Transverse colon (tissue), 4 donors: ENCODE measurements around the gene ADPRHL1. TPM values are rescaled to one million over a fixed set of nuclear protein-coding genes. Genes with fewer than 3 reads are reported as not detected.

Experiments used
- DNase-seq: peaks from one replicate; pipeline ENCODE4 v3.0.0-alpha.2; 2019
- H3K27ac ChIP-seq, 4 donors: fragments of 200-600 bp; sonication (generic); 2 replicates each; pipeline ENCODE4 v1.5.1; 2016 to 2018; ENCODE audit warnings: inconsistent platforms in 4 of 4
- H3K27me3 ChIP-seq: fragments of 200-600 bp; sonication (generic); 2 replicates; pipeline ENCODE4 v1.5.1; 2017; ENCODE audit warnings: inconsistent platforms
- H3K36me3 ChIP-seq, 4 donors: fragments of 200-600 bp; sonication (generic); 2 replicates each; pipeline ENCODE4 v1.5.1; 2017 to 2019; ENCODE audit warnings: inconsistent platforms in 4 of 4
- H3K4me1 ChIP-seq, 4 donors: fragments of 200-600 bp; sonication (generic); 2 replicates each; pipeline ENCODE4 v1.5.1; 2017 to 2020; ENCODE audit warnings: inconsistent platforms in 4 of 4
- H3K4me3 ChIP-seq, 4 donors: fragments of 200-600 bp; sonication (generic); 1 replicate in 1 of 4; 2 replicates in 3 of 4; pipeline versions ENCODE4 v1.5.1 to v1.6.1; 2017 to 2019; ENCODE audit warnings: inconsistent platforms in 4 of 4
- H3K9me3 ChIP-seq, 2 donors: fragments of 200-600 bp; sonication (generic); 2 replicates each; pipeline ENCODE4 v1.5.1; 2017 to 2019; ENCODE audit warnings: inconsistent platforms in 2 of 2
- CTCF ChIP-seq, 5 experiments: fragments of 200-600 bp in 3 of 5; fragments of 450-650 bp in 2 of 5; sonication (generic) in 3 of 5; IDR thresholded peaks; 1 replicate in 2 of 5; 2 replicates in 3 of 5; pipeline ENCODE4 v1.5.1; 2016 to 2017; ENCODE audit warnings: antibody characterized with exemption in 5 of 5, inconsistent platforms in 3 of 5, mild to moderate bottlenecking in 2 of 5, moderate library complexity in 1 of 5
- EP300 ChIP-seq: sonication (generic); formaldehyde crosslinking; IDR thresholded peaks from one replicate; pipeline ENCODE4 v1.6.1; 2017; ENCODE audit warnings: antibody characterized with exemption, low read depth
- POLR2A ChIP-seq: fragments of 450-650 bp; IDR thresholded peaks from one replicate; pipeline ENCODE4 v1.6.1; 2016; ENCODE audit warnings: antibody characterized with exemption, mild to moderate bottlenecking, moderate library complexity
- POLR2AphosphoS5 ChIP-seq, 3 donors: sonication (generic); formaldehyde crosslinking; IDR thresholded peaks; one replicate each; pipeline ENCODE4 v1.6.1; 2016; ENCODE audit warnings: antibody characterized with exemption in 3 of 3
- WGBS, 2 donors: methylation state at CpG; one replicate each; pipeline ENCODE4 v1.1.5; 2018; ENCODE audit warnings: low coverage in 1 of 2; 5-methylcytosine and 5-hydroxymethylcytosine counted together
- in situ Hi-C, 4 donors: fragments of 200-750 bp; cut with MboI; loops; one replicate each; pipeline versions ENCODE4 v1.15.0 to v1.15.1; 2017; ENCODE audit warnings: low sequenced_read_pairs in 3 of 4, low pct_ligation_motif_present in 1 of 4, low pct_unique_long_range_greater_than_20kb in 1 of 4
- intact Hi-C: fragments of 100-400 bp; cut with DNase I; formaldehyde crosslinking; loops from one replicate; pipeline ENCODE4 v1.15.1; 2023; ENCODE audit warnings: low total_unique reads
- total RNA-seq, 4 donors: library from RNA; depleted of rRNA; stranded (reverse); fragments of >200 nt; gene quantifications; one replicate each; pipeline ENCODE4 v1.1.0, GENCODE V29; 2016

Gene ADPRHL1
- total RNA-seq, 4 donors from 2014 or later = 4.1 to 10.2 (median 5.9) TPM

DNA sequence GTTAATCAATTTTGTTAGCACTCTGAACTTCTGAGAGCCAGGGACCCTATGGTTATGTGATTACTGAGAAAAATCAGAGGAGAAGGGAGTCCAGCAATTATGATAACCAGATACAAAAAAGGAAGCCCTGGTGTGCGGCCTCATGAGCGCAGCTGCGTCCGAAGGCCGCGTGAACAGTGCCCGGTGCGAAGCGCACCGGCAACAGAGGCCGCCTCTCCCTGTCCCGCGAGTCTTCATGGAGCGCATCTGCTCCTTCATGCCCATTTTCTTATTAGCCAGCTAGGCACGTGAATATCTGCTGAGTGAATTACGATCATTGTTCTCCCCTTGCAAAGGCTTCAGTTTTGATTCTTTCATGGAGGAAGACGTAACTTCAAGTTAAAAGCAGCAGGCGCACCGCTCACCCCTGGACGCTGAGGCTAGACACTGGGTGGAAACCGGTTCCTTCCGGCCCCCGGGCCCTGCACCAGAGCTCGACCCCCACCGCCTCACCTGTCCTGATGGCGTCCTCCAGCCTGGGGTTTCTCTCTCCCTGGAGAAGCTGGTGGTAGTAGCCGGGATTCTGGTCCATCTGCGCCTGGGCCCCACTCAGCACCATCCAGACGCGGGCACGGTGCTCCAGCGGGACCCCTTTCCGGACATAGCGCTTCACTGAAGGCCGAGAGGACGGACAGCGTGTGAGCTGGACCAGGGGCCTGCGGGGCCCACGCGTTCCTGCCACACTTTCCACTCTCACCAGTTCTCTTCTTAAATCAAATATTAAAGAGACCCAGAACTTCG is 98.3 kb downstream of the ADPRHL1 start:
- in situ Hi-C loops = no loop called here
- Histone ChIP-seq H3K4me3 (no peak overlapping the region), H3K27me3 (no peaks in the 10 kb centered on the region), H3K27ac (no peak overlapping the region), H3K36me3 (peaks cover 0 to 9% (median 0%) of the 10 kb centered on the region in 4 donors), H3K4me1 (no peaks in the 10 kb centered on the region), H3K9me3 (no peaks in the 10 kb centered on the region)
- TF ChIP-seq CTCF (IDR thresholded peaks at IDR 0.05) (no peak), POLR2AphosphoS5 (IDR thresholded peaks at IDR 0.05) (no peak), EP300 (no peak), POLR2A (no peak)
- intact Hi-C loops = no loop called here
- WGBS, 2 donors = 92 to 95% methylated on average over 11 to 41 of the region's 41 CpGs
- DNase-seq = no peak

DNA sequence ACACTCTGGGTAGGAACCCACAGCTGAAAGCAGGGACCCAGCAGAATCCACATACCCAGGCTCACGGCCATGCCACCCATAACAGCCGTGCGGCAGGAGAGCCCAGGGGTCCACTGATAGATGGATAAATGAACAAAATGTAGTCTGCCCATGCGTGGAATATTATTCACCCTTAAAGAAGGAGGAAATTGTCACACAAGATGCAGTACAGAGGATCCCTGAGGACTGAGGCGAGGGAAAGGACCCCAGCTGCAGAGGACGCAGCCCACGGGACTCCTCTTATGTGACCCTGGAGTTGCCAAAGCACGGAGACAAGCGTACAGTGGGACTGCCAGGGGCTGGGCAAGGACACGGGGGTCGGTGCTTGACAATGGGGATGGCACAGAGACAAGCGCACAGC is 100.0 kb downstream of the ADPRHL1 start:
- Histone ChIP-seq H3K4me3 (no peak overlapping the region), H3K27ac (no peak overlapping the region), H3K4me1 (no peaks in the 10 kb centered on the region), H3K27me3 (no peaks in the 10 kb centered on the region), H3K9me3 (no peaks in the 10 kb centered on the region), H3K36me3 (peaks cover 0 to 12% (median 6%) of the 10 kb centered on the region in 4 donors)
- no peak for DNase-seq
- 86 to 93% methylated on average over 6 to 12 of the region's 12 CpGs for WGBS, 2 donors
- intact Hi-C loops (no loop called here), in situ Hi-C loops (no loop called here)
- TF ChIP-seq POLR2AphosphoS5 (IDR thresholded peaks at IDR 0.05) = no peak
- no peak for TF ChIP-seq CTCF (IDR thresholded peaks at IDR 0.05)
- no peak for TF ChIP-seq EP300
- no peak for TF ChIP-seq POLR2A

DNA sequence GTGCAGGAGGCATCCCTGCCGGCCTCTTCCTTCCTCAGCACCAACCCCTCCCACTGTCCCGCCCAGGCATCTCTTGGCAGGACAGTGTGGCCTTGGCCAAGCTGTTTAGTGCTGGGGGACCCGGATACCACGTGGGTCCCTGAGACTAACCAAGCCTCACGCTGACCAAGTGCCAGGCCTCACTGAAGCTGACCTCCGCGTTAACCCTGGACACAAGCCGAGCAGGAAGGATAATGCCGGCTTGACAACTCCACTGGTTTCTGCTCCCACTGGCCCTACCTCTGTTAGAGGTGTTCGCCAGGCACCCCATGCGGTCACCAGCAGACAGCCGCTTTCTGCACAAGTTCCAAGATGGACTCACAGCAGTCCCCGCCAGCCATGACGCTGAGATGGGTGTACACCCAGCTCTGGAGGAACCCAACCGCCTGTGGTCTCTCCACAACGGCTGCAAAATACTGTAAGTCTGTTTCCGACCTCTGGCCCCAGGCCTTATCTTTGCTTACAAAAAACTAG is 101.7 kb downstream of the ADPRHL1 start:
- Histone ChIP-seq H3K27ac (no peak overlapping the region), H3K36me3 (peaks cover 0 to 12% (median 6%) of the 10 kb centered on the region in 4 donors)
- DNase-seq = no peak

GRCh38 chr13:113350938-113351335 is 102.4 kb downstream of the ADPRHL1 start:
- Histone ChIP-seq H3K27ac (no peak overlapping the region), H3K27me3 (no peaks in the 10 kb centered on the region), H3K9me3 (no peaks in the 10 kb centered on the region), H3K4me3 (no peak overlapping the region), H3K36me3 (peaks cover 0 to 12% (median 6%) of the 10 kb centered on the region in 4 donors), H3K4me1 (no peaks in the 10 kb centered on the region)
- in situ Hi-C loops (no loop called here), intact Hi-C loops (no loop called here)
- WGBS, 2 donors = 96 to 100% methylated on average over 3 to 19 of the region's 20 CpGs
- no peak for DNase-seq
- TF ChIP-seq CTCF (IDR thresholded peaks at IDR 0.05) (no peak), POLR2AphosphoS5 (IDR thresholded peaks at IDR 0.05) (no peak), EP300 (no peak), POLR2A (no peak)

More for the DNA sequence above, 101.7 kb downstream of the ADPRHL1 start:
- Histone ChIP-seq H3K4me3 (no peak overlapping the region), H3K9me3 (no peaks in the 10 kb centered on the region), H3K4me1 (no peaks in the 10 kb centered on the region), H3K27me3 (no peaks in the 10 kb centered on the region)
- intact Hi-C loops (no loop called here), in situ Hi-C loops (no loop called here)
- no peak for TF ChIP-seq POLR2AphosphoS5 (IDR thresholded peaks at IDR 0.05)
- no peak for TF ChIP-seq EP300
- TF ChIP-seq CTCF (IDR thresholded peaks at IDR 0.05) = no peak
- TF ChIP-seq POLR2A = no peak
- WGBS, 2 donors = 88 to 100% methylated on average over 1 to 17 of the region's 17 CpGs
